Neuronal stem cell (in vitro differentiated cells): ENCODE data around the gene ACP3.
"Not testable (repeated sequence)": the region's sequence is repeated elsewhere in the genome, so short reads cannot be mapped to it uniquely, and the experiment has no call there.

Experiments
- DNase-seq: peaks from one replicate; pipeline ENCODE4 v3.0.0-alpha.2; 2013; ENCODE audit warnings: low spot score
- H2AFZ ChIP-seq: one replicate; pipeline ENCODE4 v1.6.1; 2013; ENCODE audit warnings: mild to moderate bottlenecking, low read length, inconsistent platforms
- H2AK5ac ChIP-seq: 2 replicates; pipeline ENCODE4 v1.6.1; 2013; ENCODE audit warnings: low read depth, mild to moderate bottlenecking, inconsistent platforms, low read length, moderate library complexity, mixed read lengths
- H2BK120ac ChIP-seq: 2 replicates; pipeline ENCODE4 v1.6.1; 2013; ENCODE audit warnings: low read depth, mild to moderate bottlenecking, inconsistent platforms, low read length, moderate library complexity, mixed read lengths
- H2BK12ac ChIP-seq: one replicate; pipeline ENCODE4 v1.6.1; 2013; ENCODE audit warnings: low read length, inconsistent platforms
- H2BK15ac ChIP-seq: 2 replicates; pipeline ENCODE4 v1.6.1; 2013; ENCODE audit warnings: mild to moderate bottlenecking, low read length, inconsistent platforms, mixed read lengths
- H2BK5ac ChIP-seq: one replicate; pipeline ENCODE4 v1.6.1; 2013; ENCODE audit warnings: inconsistent platforms, mild to moderate bottlenecking, low read length, moderate library complexity
- H3K14ac ChIP-seq: one replicate; pipeline ENCODE4 v1.6.1; 2013; ENCODE audit warnings: low read length, inconsistent platforms
- H3K18ac ChIP-seq: 2 replicates; pipeline ENCODE4 v1.6.1; 2013; ENCODE audit warnings: low read length, inconsistent platforms
- H3K23ac ChIP-seq: 2 replicates; pipeline ENCODE4 v1.6.1; 2013; ENCODE audit warnings: low read depth, mild to moderate bottlenecking, mixed read lengths, low read length, inconsistent platforms; ENCODE audit not compliant: poor library complexity
- H3K27ac ChIP-seq: replicated peaks from 3 replicates; pipeline ENCODE4 v1.5.1; 2013; ENCODE audit warnings: low read length, inconsistent platforms
- H3K27me3 ChIP-seq, 3 experiments: 2 replicates each; pipeline ENCODE4 v1.6.1; 2013; ENCODE audit warnings: low read length in 3 of 3, mild to moderate bottlenecking in 2 of 3, inconsistent platforms in 1 of 3, low read depth in 1 of 3, mixed read lengths in 1 of 3, moderate library complexity in 1 of 3; ENCODE audit not compliant: control insufficient read depth in 3 of 3, insufficient read depth in 3 of 3
- H3K36me3 ChIP-seq, 2 donors: replicated peaks in 1 of 2; 2 replicates each; pipeline ENCODE4 v1.6.1; 2013; ENCODE audit warnings: low read length in 2 of 2; ENCODE audit not compliant: control insufficient read depth in 2 of 2, insufficient read depth in 2 of 2
- H3K4ac ChIP-seq: 2 replicates; pipeline ENCODE4 v1.6.1; 2013; ENCODE audit warnings: inconsistent platforms, mild to moderate bottlenecking, low read length, moderate library complexity
- H3K4me1 ChIP-seq, 2 donors: 1 replicate in 1 of 2; 2 replicates in 1 of 2; pipeline ENCODE4 v1.6.1; 2013; ENCODE audit warnings: low read length in 2 of 2, low read depth in 1 of 2; ENCODE audit not compliant: control insufficient read depth in 2 of 2, insufficient read depth in 1 of 2
- H3K4me2 ChIP-seq: one replicate; pipeline ENCODE4 v1.6.1; 2013; ENCODE audit warnings: mild to moderate bottlenecking, low read length, inconsistent platforms; ENCODE audit not compliant: insufficient read depth, poor library complexity, severe bottlenecking
- H3K4me3 ChIP-seq, 2 donors: 2 replicates each; pipeline ENCODE4 v1.5.1; 2013; ENCODE audit warnings: low read length in 2 of 2, mild to moderate bottlenecking in 2 of 2, inconsistent platforms in 1 of 2, moderate library complexity in 1 of 2
- H3K79me1 ChIP-seq: one replicate; pipeline ENCODE4 v1.6.1; 2013; ENCODE audit warnings: low read depth, mild to moderate bottlenecking, inconsistent platforms, low read length, moderate library complexity
- H3K9ac ChIP-seq: one replicate; pipeline ENCODE4 v1.6.1; 2013; ENCODE audit warnings: mild to moderate bottlenecking, low read depth, low read length, inconsistent platforms; ENCODE audit not compliant: poor library complexity
- H3K9me3 ChIP-seq, 2 donors: replicated peaks in 1 of 2; 2 replicates each; pipeline versions ENCODE3 to v1.6.1; 2013; ENCODE audit warnings: low read length in 2 of 2, mild to moderate bottlenecking in 2 of 2, inconsistent platforms in 1 of 2, low read depth in 1 of 2, mixed read lengths in 1 of 2, moderate library complexity in 1 of 2; ENCODE audit not compliant: control insufficient read depth in 2 of 2, insufficient read depth in 1 of 2
- H4K8ac ChIP-seq: one replicate; pipeline ENCODE4 v1.6.1; 2013; ENCODE audit warnings: low read depth, mild to moderate bottlenecking, inconsistent platforms, low read length, moderate library complexity
- H4K91ac ChIP-seq: one replicate; pipeline ENCODE4 v1.6.1; 2013; ENCODE audit warnings: low read length, low read depth, mild to moderate bottlenecking, inconsistent platforms; ENCODE audit not compliant: poor library complexity
- WGBS, 2 donors: extraction: QIAGEN DNeasy Blood & Tissue Kit; methylation state at CpG; one replicate each; pipeline ENCODE4 v1.1.7; 2013; ENCODE audit warnings: missing lambda C conversion rate in 2 of 2, mixed read lengths in 1 of 2; ENCODE audit not compliant: insufficient read length in 2 of 2, insufficient replicate concordance in 1 of 2; ENCODE audit errors: extremely low coverage in 2 of 2; 5-methylcytosine and 5-hydroxymethylcytosine counted together

ACP3 gene

DNA sequence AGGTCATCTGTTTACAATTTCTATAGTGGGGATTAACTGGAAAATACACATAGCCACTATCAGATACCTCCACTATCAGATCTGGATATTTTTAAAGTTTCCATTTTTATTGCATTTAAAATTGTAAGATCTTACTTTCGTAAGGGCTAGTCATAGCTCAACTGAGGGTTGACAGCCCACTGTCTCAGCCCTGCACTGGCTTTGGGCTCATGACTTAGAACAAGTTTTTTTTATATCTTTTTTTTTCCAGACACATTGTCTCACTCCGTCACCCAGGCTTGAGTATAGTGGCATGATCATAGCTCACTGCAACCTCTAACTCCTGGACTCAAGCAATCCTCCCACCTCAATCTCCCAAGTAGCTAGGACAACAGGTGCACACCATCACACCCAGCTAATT, 51.3 kb downstream of the ACP3 start:
- Histone ChIP-seq H2BK120ac (no peak overlapping the region), H2AK5ac (no peak overlapping the region), H3K9ac (no peak overlapping the region), H4K91ac (no peak overlapping the region), H3K27ac (no peak overlapping the region), H3K4me1 (no peaks in the 10 kb centered on the region), H3K23ac (no peak overlapping the region), H3K18ac (no peak overlapping the region), H3K79me1 (no peaks in the 10 kb centered on the region), H3K4ac (no peak overlapping the region), H3K4me2 (no peak overlapping the region), H3K36me3 (no peaks in the 10 kb centered on the region), H3K14ac (no peak overlapping the region), H2AFZ (no peak overlapping the region), H3K9me3 (no peaks in the 10 kb centered on the region), H4K8ac (no peak overlapping the region), H3K4me3 (no peak overlapping the region), H2BK12ac (no peak overlapping the region), H2BK5ac (no peak overlapping the region), H2BK15ac (no peak overlapping the region), H3K27me3 (peaks cover 0 to 12% (median 0%) of the 10 kb centered on the region in 3 experiments)
- no CpG with 5 or more reads among the region's 2 CpGs for WGBS, 2 donors
- no peak for DNase-seq

DNA sequence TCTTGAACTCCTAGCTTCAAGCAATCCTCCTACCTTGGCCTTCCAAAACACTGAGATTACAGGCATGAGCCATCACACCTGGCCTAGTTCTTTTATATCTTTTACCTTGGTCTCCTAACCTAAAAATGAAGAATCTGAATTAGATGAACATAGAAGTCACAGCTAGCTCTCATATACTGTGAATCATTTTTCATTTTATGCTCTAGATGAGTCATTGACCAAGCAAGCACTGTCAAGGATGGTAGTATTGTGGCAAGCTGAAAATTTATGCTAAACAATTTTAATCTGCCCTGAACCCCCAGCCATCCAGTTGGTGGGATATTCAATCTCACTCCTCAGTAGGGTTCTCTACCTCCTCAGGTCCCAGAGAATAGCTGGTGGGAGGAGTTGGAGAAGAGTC, 51.8 kb downstream of the ACP3 start:
- Histone ChIP-seq H2AK5ac (no peak overlapping the region), H3K4ac (no peak overlapping the region), H2BK120ac (no peak overlapping the region), H2BK15ac (no peak overlapping the region), H3K4me3 (no peak overlapping the region), H2BK12ac (no peak overlapping the region), H3K23ac (no peak overlapping the region), H3K18ac (no peak overlapping the region), H3K36me3 (no peaks in the 10 kb centered on the region), H3K27ac (no peak overlapping the region), H2AFZ (no peak overlapping the region), H3K14ac (no peak overlapping the region), H4K8ac (no peak overlapping the region), H3K79me1 (no peaks in the 10 kb centered on the region), H3K9me3 (no peaks in the 10 kb centered on the region), H3K9ac (no peak overlapping the region), H4K91ac (no peak overlapping the region), H3K27me3 (peaks cover 0 to 12% (median 0%) of the 10 kb centered on the region in 3 experiments), H2BK5ac (no peak overlapping the region), H3K4me1 (no peaks in the 10 kb centered on the region), H3K4me2 (no peak overlapping the region)
- DNase-seq, result no peak

DNA sequence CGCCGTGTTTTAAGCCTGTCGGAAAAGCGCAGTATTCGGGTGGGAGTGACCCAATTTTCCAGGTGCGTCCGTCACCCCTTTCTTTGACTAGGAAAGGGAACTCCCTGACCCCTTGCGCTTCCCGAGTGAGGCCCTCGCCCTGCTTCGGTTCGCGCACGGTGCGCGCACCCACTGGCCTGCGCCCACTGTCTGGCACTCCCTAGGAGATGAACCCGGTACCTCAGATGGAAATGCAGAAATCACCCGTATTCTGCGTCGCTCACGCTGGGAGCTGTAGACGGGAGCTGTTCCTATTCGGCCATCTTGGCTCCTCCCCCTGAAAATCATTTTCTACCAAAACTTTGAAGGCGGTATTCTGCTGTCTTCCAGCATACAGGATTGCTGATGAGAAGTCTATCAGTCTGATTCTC, 59.7 kb downstream of the ACP3 start:
- no CpG with 5 or more reads among the region's 25 CpGs for WGBS, 2 donors
- not testable (repeated sequence) for H2BK12ac ChIP-seq, H2AK5ac ChIP-seq, H3K23ac ChIP-seq, H3K27ac ChIP-seq, DNase-seq, H3K79me1 ChIP-seq, H3K27me3 ChIP-seq, H3K14ac ChIP-seq, H3K36me3 ChIP-seq, H2BK15ac ChIP-seq, H3K4me1 ChIP-seq, H4K8ac ChIP-seq, H3K9me3 ChIP-seq, H4K91ac ChIP-seq, H3K4ac ChIP-seq, H2BK120ac ChIP-seq, H3K4me2 ChIP-seq, H3K9ac ChIP-seq, H2BK5ac ChIP-seq
- peak overlapping the region in 1 of 2 donors; percentile 17 for H3K4me3 ChIP-seq
- peak overlapping the region; percentile 71 for H2AFZ ChIP-seq
- peak overlapping the region; percentile 87 for H3K18ac ChIP-seq

DNA sequence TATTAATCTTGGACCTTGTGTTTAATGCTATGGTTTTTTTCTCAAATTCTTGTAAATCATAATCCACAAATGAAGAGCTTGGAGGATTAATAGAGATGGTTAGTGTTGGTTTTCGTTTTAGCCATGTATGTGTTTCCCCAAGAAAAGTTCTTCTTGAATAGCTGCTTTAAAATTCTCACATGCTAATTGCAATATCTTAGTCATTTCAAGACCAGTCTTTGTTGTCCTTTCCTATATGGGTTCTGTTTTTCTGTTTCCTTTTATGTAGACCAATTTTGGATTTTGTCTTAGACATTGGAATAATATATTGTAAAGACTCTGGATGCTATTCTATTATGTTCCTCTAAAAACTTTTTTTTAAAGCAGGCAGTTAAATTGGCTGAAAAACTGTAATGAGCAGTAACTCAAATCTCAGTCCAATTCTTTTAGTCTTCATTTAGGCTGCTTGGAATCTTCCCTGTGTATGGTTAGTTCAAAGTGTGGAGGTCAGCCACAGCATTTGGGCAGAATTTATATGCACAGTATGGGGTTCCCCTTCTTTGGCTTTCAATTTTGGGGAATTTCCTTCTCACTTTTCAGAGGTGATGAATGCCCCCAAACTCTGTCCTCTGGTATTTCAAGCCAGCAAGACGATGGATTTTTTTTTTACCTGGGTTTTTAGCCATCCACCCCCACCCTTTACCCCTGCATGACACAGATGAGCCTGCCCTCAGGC, 61.0 kb downstream of the ACP3 start:
- no peak overlapping the region for H3K9ac ChIP-seq
- no peak overlapping the region for H4K91ac ChIP-seq
- DNase-seq, result no peak
- no peak overlapping the region for H2AK5ac ChIP-seq
- H3K14ac ChIP-seq, result no peak overlapping the region
- no peaks in the 10 kb centered on the region for H3K79me1 ChIP-seq
- WGBS, 2 donors, result no CpG with 5 or more reads among the region's 2 CpGs
- H3K9me3 ChIP-seq, result no peaks in the 10 kb centered on the region
- H3K27ac ChIP-seq, result no peak overlapping the region
- no peak overlapping the region for H3K4me3 ChIP-seq
- no peak overlapping the region for H3K4me2 ChIP-seq
- no peak overlapping the region for H3K23ac ChIP-seq
- H2BK15ac ChIP-seq, result no peak overlapping the region
- no peaks in the 10 kb centered on the region for H3K36me3 ChIP-seq
- H2BK120ac ChIP-seq, result no peak overlapping the region
- H2AFZ ChIP-seq, result no peak overlapping the region
- H2BK12ac ChIP-seq, result no peak overlapping the region
- no peak overlapping the region for H2BK5ac ChIP-seq
- H3K27me3 ChIP-seq, result no peaks in the 10 kb centered on the region
- no peak overlapping the region for H3K4ac ChIP-seq
- H3K4me1 ChIP-seq, result peaks cover 10 to 11% of the 10 kb centered on the region in 2 donors
- H4K8ac ChIP-seq, result no peak overlapping the region
- no peak overlapping the region for H3K18ac ChIP-seq
